H1 (cell line): Measurements from ENCODE around the gene AKAP12. TPM values are rescaled to one million over a fixed set of nuclear protein-coding genes. Genes with fewer than 3 reads are reported as not detected.

Source experiments
- CBX8 ChIP-seq: fragments of 300-800, 300-1000 bp; sonication (generic); IDR thresholded peaks from 2 replicates; pipeline ENCODE4 v1.7.1; 2016; ENCODE audit warnings: low read depth, low read length, borderline replicate concordance
- CHD7 ChIP-seq: fragments of 300-600 bp; sonication (generic); IDR thresholded peaks from 2 replicates; pipeline ENCODE4 v1.7.1; 2012; ENCODE audit warnings: low read length, moderate library complexity, mild to moderate bottlenecking, inconsistent platforms; ENCODE audit not compliant: insufficient replicate concordance
- CTBP2 ChIP-seq: IDR thresholded peaks from 2 replicates; pipeline ENCODE4 v1.7.0; 2011; ENCODE audit warnings: borderline replicate concordance, mild to moderate bottlenecking, moderate library complexity, mixed read lengths, low read length; ENCODE audit not compliant: insufficient read depth, insufficient read length
- MAFK ChIP-seq: IDR thresholded peaks from 2 replicates; pipeline ENCODE4 v1.6.1; 2012; ENCODE audit warnings: low read depth, mild to moderate bottlenecking, improper control_type of control experiment, low read length
- polyA plus RNA-seq, 7 experiments: library from polyadenylated mRNA; depleted of rRNA in 3 of 7; stranded (reverse) in 5 of 7; unstranded in 2 of 7; fragments of >200 nt in 5 of 7; fragments of 200-250 nt in 2 of 7; gene quantifications; 1 replicate in 5 of 7; 2 replicates in 1 of 7; 4 replicates in 1 of 7; pipeline versions ENCODE4 v1.2.1 to v1.2.3, GENCODE V29; 2011 to 2013; ENCODE audit warnings: missing spikeins in 2 of 7, mixed read lengths in 2 of 7
- total RNA-seq: library from RNA; stranded (reverse); fragmentation: NEBNext Ultra II Directional; extraction: Animal tissue kit (Norgen Biotek cat#: 25700); gene quantifications from 2 replicates; pipeline ENCODE4 v1.2.1, GENCODE V29; 2021

The AKAP12 gene
- total and polyA plus RNA-seq, 2 of the 8 experiments (the other 6 are each of a cell fraction or from before 2014, with no cell fraction given): 14.6 to 79.2 TPM

DNA sequence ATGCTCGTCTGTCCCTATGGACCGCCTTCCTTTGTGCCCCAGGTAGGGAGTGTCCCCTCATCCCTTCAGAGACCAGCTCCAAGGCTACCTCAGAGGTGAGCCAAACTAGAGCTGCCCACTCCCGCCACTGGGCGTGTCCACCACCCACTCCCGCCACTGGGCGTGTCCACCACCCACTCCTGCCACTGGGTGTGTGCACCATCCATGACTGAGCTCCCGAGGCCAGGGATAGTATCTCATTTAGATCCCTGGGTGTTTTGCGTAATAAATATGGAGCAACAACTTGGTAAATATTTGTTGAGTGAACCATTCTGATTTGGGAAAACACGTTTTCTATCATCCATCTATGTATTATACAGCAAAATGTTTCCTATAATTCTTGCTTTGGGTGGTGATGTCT lies 82.8 kb downstream of the AKAP12 start (continued):
- TF ChIP-seq CHD7: no peak
- TF ChIP-seq CBX8: no peak
- no peak for TF ChIP-seq CTBP2
- TF ChIP-seq MAFK: no peak
